ENCODE measurements around the gene ADCY3. TPM values are rescaled to one million over a fixed set of nuclear protein-coding genes. Genes with fewer than 3 reads are reported as not detected.

The ADCY3 gene
- total RNA-seq, 2 experiments from 2014 or later = 52.9 to 62.7 TPM

- ChIA-PET POLR2A (interaction anchor here (1.0 kb wide), 1 partner anchor 296 kb away, joined by 3 read pairs; the partner anchor contains the start of gene NCOA1), CTCF (no interaction called here)
- H3K27ac Mint-ChIP-seq = no peak overlapping the region
- no peak overlapping the region for H3K4me3 Mint-ChIP-seq
- peaks cover 5% of the 10 kb centered on the region for H3K36me3 Mint-ChIP-seq (ENCODE audit: low read depth)
- no peak for ATAC-seq
- H3K9me3 Mint-ChIP-seq (ENCODE audit: insufficient read depth) = no peaks in the 10 kb centered on the region
- no peak for DNase-seq
- peaks cover 10% of the 10 kb centered on the region for H3K4me1 Mint-ChIP-seq (ENCODE audit: low read depth)
- peaks cover 1% of the 10 kb centered on the region for H3K27me3 Mint-ChIP-seq (ENCODE audit: low read depth)
Measured at GRCh38 chr2:24787532-24787931, 132.5 kb downstream of the ADCY3 start.

- CTCF ChIA-PET = no interaction called here
- Mint-ChIP-seq H3K27me3 (ENCODE audit: low read depth) (peaks cover 1% of the 10 kb centered on the region), H3K36me3 (ENCODE audit: low read depth) (peaks cover 5% of the 10 kb centered on the region), H3K9me3 (ENCODE audit: insufficient read depth) (no peaks in the 10 kb centered on the region), H3K4me3 (no peak overlapping the region), H3K4me1 (ENCODE audit: low read depth) (no peaks in the 10 kb centered on the region), H3K27ac (no peak overlapping the region)
- ATAC-seq = no peak
- POLR2A ChIA-PET = no interaction called here
- no peak for DNase-seq
Measured at GRCh38 chr2:24785671-24786321, 134.2 kb downstream of the ADCY3 start.

GRCh38 chr2:24783641-24784040, 136.4 kb downstream of the ADCY3 start:
- ChIA-PET POLR2A (interaction anchor here (1.2 kb wide), 1 partner anchor 10 kb away, joined by 3 read pairs; the partner anchor contains the start of genes CENPO and PTRHD1), CTCF (interaction anchor here (1.3 kb wide), 2 partner anchors 9 to 11 kb away, joined by 3 to 5 read pairs; partner anchors contain the start of genes CENPO and PTRHD1)
- Mint-ChIP-seq H3K9me3 (ENCODE audit: insufficient read depth) (no peaks in the 10 kb centered on the region), H3K27ac (no peak overlapping the region), H3K4me3 (no peak overlapping the region), H3K27me3 (ENCODE audit: low read depth) (peaks cover 1% of the 10 kb centered on the region), H3K4me1 (ENCODE audit: low read depth) (no peaks in the 10 kb centered on the region), H3K36me3 (ENCODE audit: low read depth) (peaks cover 2% of the 10 kb centered on the region)
- ATAC-seq (no peak), DNase-seq (no peak)

- DNase-seq = no peak
- Mint-ChIP-seq H3K4me3 (no peak overlapping the region), H3K27ac (no peak overlapping the region), H3K36me3 (ENCODE audit: low read depth) (no peaks in the 10 kb centered on the region), H3K4me1 (ENCODE audit: low read depth) (no peaks in the 10 kb centered on the region), H3K27me3 (ENCODE audit: low read depth) (peaks cover 6% of the 10 kb centered on the region), H3K9me3 (ENCODE audit: insufficient read depth) (no peaks in the 10 kb centered on the region)
- ChIA-PET CTCF (interaction anchor here (1.5 to 2.5 kb wide), 3 partner anchors 12 to 49 kb away, joined by 5 to 6 read pairs (median 5); partner anchors contain the start of genes CENPO and PTRHD1), POLR2A (interaction anchor here (1.1 kb wide), 1 partner anchor 13 kb away, joined by 3 read pairs; no protein-coding TSS in a partner anchor)
- ATAC-seq = no peak
Measured at GRCh38 chr2:24779116-24779515, 140.9 kb downstream of the ADCY3 start.

GRCh38 chr2:24774373-24774772, 145.7 kb downstream of the ADCY3 start:
- no peak for DNase-seq

GRCh38 chr2:24771764-24772586, 148.1 kb downstream of the ADCY3 start:
- POLR2A ChIA-PET = no interaction called here
- no peak for DNase-seq
- Mint-ChIP-seq H3K27me3 (ENCODE audit: low read depth) (peaks cover 3% of the 10 kb centered on the region), H3K4me1 (ENCODE audit: low read depth) (no peaks in the 10 kb centered on the region), H3K36me3 (ENCODE audit: low read depth) (peaks cover 5% of the 10 kb centered on the region), H3K4me3 (no peak overlapping the region), H3K9me3 (ENCODE audit: insufficient read depth) (no peaks in the 10 kb centered on the region), H3K27ac (no peak overlapping the region)
- ATAC-seq = no peak
- CTCF ChIA-PET = no interaction called here

More at GRCh38 chr2:24774373-24774772, 145.7 kb downstream of the ADCY3 start:
- CTCF ChIA-PET = interaction anchor here (0.6 kb wide), 1 partner anchor 188 kb away, joined by 3 read pairs; no protein-coding TSS in a partner anchor
- H3K4me1 Mint-ChIP-seq (ENCODE audit: low read depth) = no peaks in the 10 kb centered on the region
- no peaks in the 10 kb centered on the region for H3K9me3 Mint-ChIP-seq (ENCODE audit: insufficient read depth)
- peaks cover 5% of the 10 kb centered on the region for H3K27me3 Mint-ChIP-seq (ENCODE audit: low read depth)
- H3K36me3 Mint-ChIP-seq (ENCODE audit: low read depth) = peaks cover 5% of the 10 kb centered on the region
- no peak for ATAC-seq
- H3K4me3 Mint-ChIP-seq = no peak overlapping the region
- H3K27ac Mint-ChIP-seq = no peak overlapping the region
- POLR2A ChIA-PET = interaction anchor here (1.6 to 1.7 kb wide), 2 partner anchors 18 kb away, joined by 3 to 4 read pairs; partner anchors contain the start of genes CENPO and PTRHD1

- CTCF ChIA-PET = no interaction called here
- H3K4me1 Mint-ChIP-seq (ENCODE audit: low read depth) = peaks cover 8% of the 10 kb centered on the region
- no peak overlapping the region for H3K27ac Mint-ChIP-seq
- ATAC-seq (no peak), DNase-seq (no peak)
- H3K36me3 Mint-ChIP-seq (ENCODE audit: low read depth) = peaks cover 5% of the 10 kb centered on the region
- no peaks in the 10 kb centered on the region for H3K9me3 Mint-ChIP-seq (ENCODE audit: insufficient read depth)
- H3K4me3 Mint-ChIP-seq = no peak overlapping the region
- peaks cover 3% of the 10 kb centered on the region for H3K27me3 Mint-ChIP-seq (ENCODE audit: low read depth)
- POLR2A ChIA-PET = no interaction called here
Measured at GRCh38 chr2:24771061-24771460, 149.0 kb downstream of the ADCY3 start.

Other genes starting within 250 kb of the ADCY3 start
- 10 to 100 TPM; 28.9 to 32.9 TPM for gene PTRHD1, start 126.8 kb downstream of the ADCY3 start, total RNA-seq
- gene CENPO, start 126.8 kb downstream of the ADCY3 start, total RNA-seq = 10 to 100 TPM; 53.9 to 56.1 TPM
- 1 to 10 TPM; 6.5 to 8.0 TPM for gene DNAJC27, start 51.7 kb upstream of the ADCY3 start, total RNA-seq
- under 1 TPM; 0.05 TPM for gene EFR3B, start 121.8 kb upstream of the ADCY3 start, total RNA-seq
- 1 to 10 TPM; 2.1 to 3.4 TPM for gene POMC, start 248.3 kb upstream of the ADCY3 start, total RNA-seq